ENCODE measurements around the gene PRKCZ.

Gene PRKCZ

DNA sequence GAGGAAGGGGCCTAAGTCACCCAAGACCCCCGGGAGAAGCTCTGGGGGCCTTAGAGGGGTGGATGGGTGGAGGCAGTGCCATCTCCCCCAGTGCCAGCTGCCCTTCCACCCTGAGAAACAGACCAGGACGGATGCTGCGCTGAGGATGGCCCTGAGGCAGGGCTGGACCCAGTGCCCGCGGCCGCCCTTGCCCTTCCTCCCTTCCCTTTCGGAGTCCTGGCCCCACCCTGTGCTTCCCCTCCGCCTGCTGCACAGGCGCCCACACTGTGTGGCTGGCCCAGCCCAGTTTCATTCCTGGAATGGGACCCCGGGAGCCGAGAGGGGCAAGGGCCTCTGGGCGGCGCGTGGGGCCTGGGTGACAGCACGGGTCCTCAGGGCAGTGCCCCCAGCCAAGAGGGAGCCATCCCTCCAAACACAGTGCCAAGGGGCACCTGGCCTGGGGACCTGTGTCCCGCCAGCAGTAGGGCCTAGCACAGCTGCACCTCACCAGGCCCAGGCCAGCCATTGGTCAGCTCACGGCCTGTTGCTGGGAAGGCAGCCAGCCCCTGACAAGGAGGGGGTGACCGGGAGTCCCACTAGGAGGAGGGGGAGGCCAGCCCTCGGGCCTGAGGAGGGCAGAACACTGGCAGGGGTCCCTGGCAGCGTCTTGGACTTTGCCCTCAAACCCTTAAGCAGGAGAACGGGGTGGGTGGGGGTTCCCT lies 164.5 kb downstream of the PRKCZ start:
- DNase-seq, result no peak

GRCh38 chr1:2215329-2215728 lies 165.1 kb downstream of the PRKCZ start:
- DNase-seq, result no peak

DNA sequence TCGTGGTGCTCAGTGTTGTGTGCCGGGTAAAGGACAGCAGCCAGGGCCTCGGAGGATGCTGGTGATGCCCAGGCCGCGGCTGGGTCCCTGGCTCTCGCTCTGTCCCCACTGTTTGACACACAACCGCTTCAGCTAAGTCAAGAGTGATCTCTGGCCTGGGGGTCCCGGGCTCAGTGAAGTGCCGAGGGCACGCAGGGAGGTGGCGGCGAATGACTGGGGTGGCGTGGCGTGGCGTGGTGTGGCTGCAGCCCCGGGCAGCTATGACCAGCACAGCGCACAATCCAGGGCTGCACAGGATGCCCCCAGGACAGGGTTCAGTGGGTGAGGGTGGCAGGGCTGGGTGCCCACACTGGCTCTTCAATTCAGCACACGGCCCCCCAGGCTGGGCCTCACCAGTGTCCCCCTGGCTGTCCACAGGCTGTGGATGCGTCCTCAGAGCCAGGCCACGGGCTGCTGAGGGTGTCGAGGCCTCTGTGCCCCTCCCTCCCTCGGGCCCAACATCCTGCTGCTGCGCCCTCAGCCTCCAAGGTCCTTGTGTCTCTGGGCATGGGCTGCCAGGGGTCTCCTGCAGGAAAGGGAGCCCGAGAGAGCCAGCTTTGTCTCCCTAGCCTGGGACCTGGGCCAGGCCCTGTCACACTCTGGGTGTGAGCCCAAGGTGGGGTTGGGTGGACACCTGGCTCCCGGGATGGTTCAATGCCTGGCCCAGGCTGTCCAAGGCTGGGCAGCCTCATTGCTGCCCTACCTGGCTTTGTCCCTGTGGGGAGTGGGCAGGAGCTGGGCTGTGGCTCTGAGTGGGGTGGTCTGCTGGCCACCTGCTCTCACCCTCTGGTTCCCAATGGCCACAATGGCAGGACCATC lies 165.9 kb downstream of the PRKCZ start:
- DNase-seq, result no peak

DNA sequence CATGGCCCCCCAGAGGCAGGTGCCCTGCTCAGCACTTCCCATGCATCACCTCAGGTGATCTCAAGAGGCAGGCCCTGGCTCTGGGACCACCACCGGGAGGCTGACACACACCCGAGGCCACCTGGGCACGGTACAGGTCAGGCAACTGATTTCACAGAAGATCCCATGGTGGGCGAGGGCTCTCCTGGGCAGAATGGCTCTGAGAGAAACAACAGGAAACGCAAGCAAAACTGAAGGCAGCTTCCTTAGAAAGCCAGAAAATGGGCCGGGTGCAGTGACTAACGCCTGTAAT lies 166.5 kb downstream of the PRKCZ start:
- no peak for DNase-seq

GRCh38 chr1:2221271-2221670 lies 171.1 kb downstream of the PRKCZ start:
- DNase-seq, result no peak

- DNase-seq, result no peak
These were observed 174.0 kb downstream of the PRKCZ start for GRCh38 chr1:2224170-2224584.

DNA sequence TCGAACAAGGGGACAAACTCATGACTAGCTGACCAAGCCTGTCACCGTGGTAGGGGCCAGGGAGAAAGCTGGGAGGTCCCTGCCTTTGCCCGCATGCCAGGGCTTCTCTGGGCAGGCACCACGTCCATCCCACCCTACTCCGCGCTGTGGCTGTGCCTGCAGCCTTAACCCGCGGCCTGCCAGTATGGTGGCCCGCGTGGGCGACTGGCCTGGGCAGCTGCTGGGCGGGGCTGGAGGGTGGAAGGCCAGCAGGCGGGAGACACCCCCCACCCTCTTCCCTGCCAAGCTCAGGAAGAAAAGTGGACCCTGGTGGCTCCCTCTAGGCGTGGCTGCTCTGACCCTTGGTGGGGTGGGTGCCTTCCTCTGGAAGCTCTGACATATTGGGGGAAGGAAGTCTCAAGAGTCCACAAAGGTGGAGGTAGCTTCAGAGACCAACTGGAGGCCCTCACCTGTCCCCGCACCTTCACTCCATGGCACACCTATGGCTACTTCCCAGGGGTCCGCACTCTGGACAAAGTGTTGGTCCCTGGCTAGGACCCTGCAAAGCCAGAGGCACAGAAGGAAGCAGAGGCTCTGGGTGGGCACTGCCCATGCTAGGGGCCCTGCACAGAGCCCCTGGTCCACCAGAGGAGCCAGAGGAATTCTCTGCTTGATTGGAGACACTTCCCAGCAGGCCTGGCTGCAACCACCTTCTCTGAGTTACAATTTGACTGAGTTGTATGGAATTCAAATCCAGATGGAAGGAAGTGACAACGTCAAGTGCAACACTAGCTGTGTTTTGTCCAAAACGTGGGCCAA lies 174.6 kb downstream of the PRKCZ start:
- no peak for DNase-seq

GRCh38 chr1:2226525-2227345 lies 176.5 kb downstream of the PRKCZ start:
- DNase-seq, result no peak

- DNase-seq, result peak; percentile 90
These were observed 177.3 kb downstream of the PRKCZ start for GRCh38 chr1:2227346-2228156.

DNA sequence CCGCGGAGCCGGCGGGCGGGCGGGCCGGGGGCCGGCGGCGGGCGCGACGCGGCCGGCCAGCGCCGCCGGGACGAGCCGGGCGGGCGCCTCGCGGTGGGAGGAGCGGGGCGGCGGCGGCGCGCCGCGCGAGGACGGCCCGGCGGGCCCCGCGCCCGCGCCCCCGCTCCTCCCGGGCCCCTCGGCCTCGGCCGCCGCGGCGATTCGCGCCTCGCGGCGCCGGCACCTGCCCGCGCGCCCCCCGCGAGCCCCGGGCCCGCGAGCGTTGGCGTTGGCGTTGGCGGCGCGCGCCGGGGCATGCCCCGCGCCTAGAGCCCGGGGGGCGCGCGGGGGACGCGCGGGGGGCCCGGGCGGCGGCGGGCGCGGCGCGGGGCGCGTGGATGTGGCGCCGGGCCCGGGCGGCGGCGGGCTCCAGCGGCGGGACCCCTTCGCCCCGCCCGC lies 178.0 kb downstream of the PRKCZ start, which contains the start of gene SKI:
Gene SKI (plus strand): TSS at position 163 of the 438 bp plus-strand sequence. CDS start 448 bp downstream, outside the sequence.
- no peak for DNase-seq

DNA sequence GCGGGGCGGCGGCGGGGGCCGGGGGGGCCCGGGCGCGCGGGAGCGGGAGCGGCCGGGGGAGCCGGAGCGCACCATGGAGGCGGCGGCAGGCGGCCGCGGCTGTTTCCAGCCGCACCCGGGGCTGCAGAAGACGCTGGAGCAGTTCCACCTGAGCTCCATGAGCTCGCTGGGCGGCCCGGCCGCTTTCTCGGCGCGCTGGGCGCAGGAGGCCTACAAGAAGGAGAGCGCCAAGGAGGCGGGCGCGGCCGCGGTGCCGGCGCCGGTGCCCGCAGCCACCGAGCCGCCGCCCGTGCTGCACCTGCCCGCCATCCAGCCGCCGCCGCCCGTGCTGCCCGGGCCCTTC lies 178.5 kb downstream of the PRKCZ start:
- no peak for DNase-seq

- DNase-seq, result peak; percentile 58
These were observed 179.0 kb downstream of the PRKCZ start for GRCh38 chr1:2229037-2229864.

- no peak for DNase-seq
These were observed 179.9 kb downstream of the PRKCZ start for GRCh38 chr1:2229911-2230731.

GRCh38 chr1:2230781-2231531 lies 180.7 kb downstream of the PRKCZ start:
- no peak for DNase-seq

GRCh38 chr1:2231532-2232254 lies 181.5 kb downstream of the PRKCZ start:
- no peak for DNase-seq

DNA sequence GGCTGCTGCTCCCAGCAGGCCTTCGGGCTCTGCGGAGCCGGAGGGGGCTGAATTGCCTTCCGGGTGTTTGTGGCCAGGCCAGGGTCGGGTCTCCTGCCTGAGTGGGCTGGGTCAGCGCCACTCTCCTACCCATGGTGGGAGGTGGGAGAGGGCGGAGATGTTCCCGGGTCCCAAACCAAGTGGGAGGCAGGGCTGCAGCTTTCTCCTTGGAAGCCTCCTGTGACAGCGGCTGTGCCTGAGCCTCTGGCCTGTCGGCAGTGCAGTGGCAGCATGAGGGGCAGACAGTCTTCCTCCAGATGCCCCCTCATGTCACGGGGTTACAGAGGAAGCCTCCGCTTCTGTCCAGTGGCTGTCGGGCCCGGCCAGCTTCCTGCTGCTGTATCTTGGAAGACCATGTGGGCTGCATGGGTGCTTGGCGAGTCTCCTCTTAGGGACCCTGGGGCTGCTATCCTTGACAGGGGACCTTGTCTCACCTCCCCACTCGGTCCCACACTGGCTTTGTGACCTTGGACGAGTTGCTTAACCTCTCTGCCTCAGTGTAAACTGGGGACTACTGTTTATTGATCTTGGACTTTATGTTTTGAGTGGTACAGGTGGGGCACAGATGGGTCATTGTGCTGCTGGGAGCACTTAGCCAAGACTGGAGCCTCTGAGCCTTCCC lies 182.2 kb downstream of the PRKCZ start:
- DNase-seq, result no peak

- DNase-seq, result peak; percentile 27
These were observed 182.8 kb downstream of the PRKCZ start for GRCh38 chr1:2232916-2233438.

GRCh38 chr1:2233468-2233867 lies 183.3 kb downstream of the PRKCZ start:
- DNase-seq, result no peak

Measured in NCI-H446 treated with DMSO at 0.1 percent for 48 hours (cell line).